ENCODE results near the gene SPTBN4.

Gene SPTBN4

GRCh38 chr19:40604647-40605215, 137.9 kb downstream of the SPTBN4 start:
- no peak for DNase-seq (ENCODE audit: low read depth)

GRCh38 chr19:40605216-40605971, 138.6 kb downstream of the SPTBN4 start:
- peak; percentile 75 for DNase-seq (ENCODE audit: low read depth)

- no peak for DNase-seq (ENCODE audit: low read depth)
Measured at GRCh38 chr19:40607311-40608239, 140.8 kb downstream of the SPTBN4 start.

GRCh38 chr19:40608240-40608621, 141.4 kb downstream of the SPTBN4 start:
- no peak for DNase-seq (ENCODE audit: low read depth)

GRCh38 chr19:40608957-40609356, 142.2 kb downstream of the SPTBN4 start:
- no peak for DNase-seq (ENCODE audit: low read depth)

GRCh38 chr19:40609561-40610395, 143.0 kb downstream of the SPTBN4 start:
- DNase-seq (ENCODE audit: low read depth), result peak; percentile 85

- DNase-seq (ENCODE audit: low read depth), result peak; percentile 46
Measured at GRCh38 chr19:40610396-40611064, 143.7 kb downstream of the SPTBN4 start.

GRCh38 chr19:40611096-40611495, 144.3 kb downstream of the SPTBN4 start:
- DNase-seq (ENCODE audit: low read depth), result no peak

GRCh38 chr19:40611900-40612698, 145.3 kb downstream of the SPTBN4 start:
- DNase-seq (ENCODE audit: low read depth), result no peak

GRCh38 chr19:40612831-40613689, 146.3 kb downstream of the SPTBN4 start:
- DNase-seq (ENCODE audit: low read depth), result peak; percentile 62

GRCh38 chr19:40613690-40614621, 147.2 kb downstream of the SPTBN4 start:
- peak; percentile 78 for DNase-seq (ENCODE audit: low read depth)

- DNase-seq (ENCODE audit: low read depth), result peak; percentile 95
Measured at GRCh38 chr19:40614622-40615411, 148.0 kb downstream of the SPTBN4 start.

- DNase-seq (ENCODE audit: low read depth), result no peak
Measured at GRCh38 chr19:40616178-40616577, 149.4 kb downstream of the SPTBN4 start.

GRCh38 chr19:40616941-40617340, 150.1 kb downstream of the SPTBN4 start:
- no peak for DNase-seq (ENCODE audit: low read depth)

- no peak for DNase-seq (ENCODE audit: low read depth)
Measured at GRCh38 chr19:40617961-40618360, 151.2 kb downstream of the SPTBN4 start.

- DNase-seq (ENCODE audit: low read depth), result no peak
Measured at GRCh38 chr19:40619333-40620160, 152.7 kb downstream of the SPTBN4 start.

GRCh38 chr19:40620161-40620485, 153.3 kb downstream of the SPTBN4 start:
- no peak for DNase-seq (ENCODE audit: low read depth)
